ENCODE data around the gene SPINK2. TPM values are rescaled to one million over a fixed set of nuclear protein-coding genes. Genes with fewer than 3 reads are reported as not detected.

Gene SPINK2
- total and polyA plus RNA-seq, 2 of the 8 experiments (the other 6 are each of a cell fraction or from before 2014, with no cell fraction given) = 0.89 to 1.4 TPM

- TF ChIP-seq USF2 (IDR thresholded peaks at IDR 0.05; ENCODE audit: low read length) (no peak), EP300 (IDR thresholded peaks at IDR 0.05; ENCODE audit: borderline replicate concordance in 1 of 2, low read depth in 2 of 2, low read length in 2 of 2) (no peak), KDM5A (IDR thresholded peaks at IDR 0.05; ENCODE audit: low read length) (no peak)
Measured at GRCh38 chr4:56870946-56871345, 49.4 kb upstream of the SPINK2 start (continued).

All from H1 (cell line).